Measurements from ENCODE around the gene STAB2. TPM values are rescaled to one million over a fixed set of nuclear protein-coding genes. Genes with fewer than 3 reads are reported as not detected.

The STAB2 gene
- total RNA-seq, 1 experiment from 2014 or later, result not detected

DNA sequence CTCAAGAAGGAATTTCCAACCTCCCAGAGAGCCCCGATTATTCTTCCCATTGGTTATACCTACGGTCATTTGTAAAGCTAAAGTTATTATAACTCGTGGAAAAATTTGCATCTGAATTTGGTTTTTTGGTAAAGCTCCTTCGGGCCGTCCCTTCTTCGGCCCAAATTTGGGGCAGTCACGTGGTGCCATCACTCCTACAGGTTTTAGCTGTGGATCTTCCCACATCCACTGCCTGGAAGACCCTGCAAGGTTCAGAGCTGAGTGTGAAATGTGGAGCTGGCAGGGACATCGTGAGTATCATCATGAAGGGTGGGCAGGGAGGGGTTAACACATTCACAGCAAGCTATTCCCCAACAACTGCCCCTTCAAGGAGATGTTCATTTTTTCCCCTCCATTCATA lies 148.2 kb downstream of the STAB2 start:
- BruUV-seq (replicated peaks), result no TSS peak
- H3K4me2 ChIP-seq (ENCODE audit: low read length), result no peak overlapping the region
- H3K36me3 ChIP-seq (ENCODE audit: control insufficient read depth in 1 of 2, insufficient read depth in 2 of 2, low read length in 2 of 2), result no peaks in the 10 kb centered on the region
- H4K20me1 ChIP-seq (ENCODE audit: insufficient read depth), result no peaks in the 10 kb centered on the region
- DNase-seq (ENCODE audit: low read depth, low spot score), result no peak
- no peaks in the 10 kb centered on the region for H3K4me1 ChIP-seq (ENCODE audit: control insufficient read depth in 1 of 2, insufficient read depth in 2 of 2, low read length in 2 of 2)
- no peak overlapping the region for H3K27ac ChIP-seq (ENCODE audit: low read depth, low read length)
- H3K9me3 ChIP-seq (ENCODE audit: control insufficient read depth in 1 of 2, insufficient read depth in 1 of 2, low read depth in 1 of 2, low read length in 2 of 2), result no peaks in the 10 kb centered on the region; a peak in 2 of 4 replicates
- H3K27me3 ChIP-seq (ENCODE audit: insufficient read depth, low read length), result peaks cover 6% of the 10 kb centered on the region; the same call in 1 of the 2 replicates
- POLR2A ChIA-PET, result no interaction called here
- no peaks in the 10 kb centered on the region for H3K79me2 ChIP-seq (ENCODE audit: insufficient read depth, low read length)
- no peak for TF ChIP-seq ZFX (IDR thresholded peaks at IDR 0.05)
- TF ChIP-seq, protein P1, sequence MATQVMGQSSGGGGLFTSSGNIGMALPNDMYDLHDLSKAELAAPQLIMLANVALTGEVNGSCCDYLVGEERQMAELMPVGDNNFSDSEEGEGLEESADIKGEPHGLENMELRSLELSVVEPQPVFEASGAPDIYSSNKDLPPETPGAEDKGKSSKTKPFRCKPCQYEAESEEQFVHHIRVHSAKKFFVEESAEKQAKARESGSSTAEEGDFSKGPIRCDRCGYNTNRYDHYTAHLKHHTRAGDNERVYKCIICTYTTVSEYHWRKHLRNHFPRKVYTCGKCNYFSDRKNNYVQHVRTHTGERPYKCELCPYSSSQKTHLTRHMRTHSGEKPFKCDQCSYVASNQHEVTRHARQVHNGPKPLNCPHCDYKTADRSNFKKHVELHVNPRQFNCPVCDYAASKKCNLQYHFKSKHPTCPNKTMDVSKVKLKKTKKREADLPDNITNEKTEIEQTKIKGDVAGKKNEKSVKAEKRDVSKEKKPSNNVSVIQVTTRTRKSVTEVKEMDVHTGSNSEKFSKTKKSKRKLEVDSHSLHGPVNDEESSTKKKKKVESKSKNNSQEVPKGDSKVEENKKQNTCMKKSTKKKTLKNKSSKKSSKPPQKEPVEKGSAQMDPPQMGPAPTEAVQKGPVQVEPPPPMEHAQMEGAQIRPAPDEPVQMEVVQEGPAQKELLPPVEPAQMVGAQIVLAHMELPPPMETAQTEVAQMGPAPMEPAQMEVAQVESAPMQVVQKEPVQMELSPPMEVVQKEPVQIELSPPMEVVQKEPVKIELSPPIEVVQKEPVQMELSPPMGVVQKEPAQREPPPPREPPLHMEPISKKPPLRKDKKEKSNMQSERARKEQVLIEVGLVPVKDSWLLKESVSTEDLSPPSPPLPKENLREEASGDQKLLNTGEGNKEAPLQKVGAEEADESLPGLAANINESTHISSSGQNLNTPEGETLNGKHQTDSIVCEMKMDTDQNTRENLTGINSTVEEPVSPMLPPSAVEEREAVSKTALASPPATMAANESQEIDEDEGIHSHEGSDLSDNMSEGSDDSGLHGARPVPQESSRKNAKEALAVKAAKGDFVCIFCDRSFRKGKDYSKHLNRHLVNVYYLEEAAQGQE (IDR thresholded peaks at IDR 0.05; ENCODE audit: low read depth), result no peak
- TF ChIP-seq, protein P2, sequence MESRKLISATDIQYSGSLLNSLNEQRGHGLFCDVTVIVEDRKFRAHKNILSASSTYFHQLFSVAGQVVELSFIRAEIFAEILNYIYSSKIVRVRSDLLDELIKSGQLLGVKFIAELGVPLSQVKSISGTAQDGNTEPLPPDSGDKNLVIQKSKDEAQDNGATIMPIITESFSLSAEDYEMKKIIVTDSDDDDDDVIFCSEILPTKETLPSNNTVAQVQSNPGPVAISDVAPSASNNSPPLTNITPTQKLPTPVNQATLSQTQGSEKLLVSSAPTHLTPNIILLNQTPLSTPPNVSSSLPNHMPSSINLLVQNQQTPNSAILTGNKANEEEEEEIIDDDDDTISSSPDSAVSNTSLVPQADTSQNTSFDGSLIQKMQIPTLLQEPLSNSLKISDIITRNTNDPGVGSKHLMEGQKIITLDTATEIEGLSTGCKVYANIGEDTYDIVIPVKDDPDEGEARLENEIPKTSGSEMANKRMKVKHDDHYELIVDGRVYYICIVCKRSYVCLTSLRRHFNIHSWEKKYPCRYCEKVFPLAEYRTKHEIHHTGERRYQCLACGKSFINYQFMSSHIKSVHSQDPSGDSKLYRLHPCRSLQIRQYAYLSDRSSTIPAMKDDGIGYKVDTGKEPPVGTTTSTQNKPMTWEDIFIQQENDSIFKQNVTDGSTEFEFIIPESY (IDR thresholded peaks at IDR 0.05; ENCODE audit: extremely low read depth, insufficient replicate concordance, low read length), result no peak
- no peak for TF ChIP-seq POLR2AphosphoS5 (IDR thresholded peaks at IDR 0.05; ENCODE audit: low read depth, low read length)
- TF ChIP-seq, protein P3, sequence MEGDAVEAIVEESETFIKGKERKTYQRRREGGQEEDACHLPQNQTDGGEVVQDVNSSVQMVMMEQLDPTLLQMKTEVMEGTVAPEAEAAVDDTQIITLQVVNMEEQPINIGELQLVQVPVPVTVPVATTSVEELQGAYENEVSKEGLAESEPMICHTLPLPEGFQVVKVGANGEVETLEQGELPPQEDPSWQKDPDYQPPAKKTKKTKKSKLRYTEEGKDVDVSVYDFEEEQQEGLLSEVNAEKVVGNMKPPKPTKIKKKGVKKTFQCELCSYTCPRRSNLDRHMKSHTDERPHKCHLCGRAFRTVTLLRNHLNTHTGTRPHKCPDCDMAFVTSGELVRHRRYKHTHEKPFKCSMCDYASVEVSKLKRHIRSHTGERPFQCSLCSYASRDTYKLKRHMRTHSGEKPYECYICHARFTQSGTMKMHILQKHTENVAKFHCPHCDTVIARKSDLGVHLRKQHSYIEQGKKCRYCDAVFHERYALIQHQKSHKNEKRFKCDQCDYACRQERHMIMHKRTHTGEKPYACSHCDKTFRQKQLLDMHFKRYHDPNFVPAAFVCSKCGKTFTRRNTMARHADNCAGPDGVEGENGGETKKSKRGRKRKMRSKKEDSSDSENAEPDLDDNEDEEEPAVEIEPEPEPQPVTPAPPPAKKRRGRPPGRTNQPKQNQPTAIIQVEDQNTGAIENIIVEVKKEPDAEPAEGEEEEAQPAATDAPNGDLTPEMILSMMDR (IDR thresholded peaks at IDR 0.05 in 2 of 3, conservative IDR thresholded peaks at IDR 0.05 in 1 of 3; ENCODE audit: borderline replicate concordance in 1 of 3, insufficient read depth in 1 of 3, low read depth in 2 of 3, low read length in 2 of 3), result no peak
- TF ChIP-seq SP1 (IDR thresholded peaks at IDR 0.05; ENCODE audit: low read depth), result no peak
- TF ChIP-seq EZH2phosphoT487 (IDR thresholded peaks at IDR 0.05; ENCODE audit: borderline replicate concordance), result no peak
- H3K4me3 ChIP-seq (replicated peaks in 1 of 2; ENCODE audit: low read depth in 1 of 2, low read length in 2 of 2), result no peak overlapping the region
- ATAC-seq, result no peak
- H2AFZ ChIP-seq (ENCODE audit: low read depth, low read length, poor library complexity, severe bottlenecking), result no peak overlapping the region
- CTCF ChIA-PET, result no interaction called here
- intact Hi-C loops (cut with micrococcal nuclease), result no loop called here
- H3K9ac ChIP-seq (ENCODE audit: low read length), result no peak overlapping the region
- H3K9me2 ChIP-seq (ENCODE audit: insufficient read depth), result no peaks in the 10 kb centered on the region
- RAD21 ChIA-PET (ENCODE audit: low non-redundant PET in 1 of 2, low total read pairs in 2 of 2, uncharacterized antibody in 2 of 2, unreplicated experiment in 2 of 2), result no interaction called here
